Measurements from ENCODE around the gene NUP210.

The NUP210 gene

DNA sequence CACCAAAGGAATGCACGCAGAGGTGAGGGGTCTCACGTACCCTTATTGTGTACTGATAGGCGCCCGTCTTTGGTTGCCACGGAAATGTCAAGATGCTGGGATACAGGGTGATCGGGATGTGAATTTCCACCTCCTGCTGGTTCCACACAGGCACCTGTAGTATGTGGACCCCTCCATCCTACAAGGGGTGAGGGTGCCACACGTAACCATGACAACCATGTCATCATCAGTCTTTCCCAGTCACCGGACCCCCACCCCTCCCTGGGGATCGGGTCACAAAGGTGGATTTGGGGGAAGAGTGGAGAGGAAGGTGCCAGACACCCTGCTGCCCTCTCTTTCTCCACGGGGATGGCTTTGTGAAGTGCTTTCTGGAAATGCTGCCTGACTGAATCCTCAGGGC is 44.7 kb downstream of the NUP210 start:
- no peak for DNase-seq (ENCODE audit: low read depth)

DNA sequence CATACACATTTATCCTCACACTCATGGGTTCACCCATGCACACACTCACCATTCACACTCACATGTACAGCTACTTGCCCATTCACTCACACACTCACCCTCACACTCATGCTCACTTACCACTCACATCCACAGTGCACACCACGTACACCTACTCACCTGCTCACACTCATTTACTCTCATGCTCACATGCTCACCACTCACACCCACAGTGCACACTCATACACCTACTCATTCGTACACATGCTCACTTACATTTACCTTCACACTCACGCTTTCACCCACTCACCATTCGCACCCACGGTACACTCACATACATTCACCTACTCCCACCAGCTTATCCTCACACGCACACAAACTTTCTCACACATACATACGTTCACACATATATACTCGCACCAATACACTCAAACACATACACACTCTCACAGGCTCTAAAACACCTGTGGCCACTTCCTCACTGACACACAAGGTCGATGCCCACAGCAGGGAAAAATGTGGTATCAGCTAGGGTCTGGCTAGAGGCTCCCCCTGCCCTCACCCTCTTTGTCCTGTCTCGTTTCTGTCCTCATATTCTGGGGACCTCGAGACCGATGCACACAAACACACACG is 46.0 kb downstream of the NUP210 start:
- DNase-seq (ENCODE audit: low read depth) = no peak

DNA sequence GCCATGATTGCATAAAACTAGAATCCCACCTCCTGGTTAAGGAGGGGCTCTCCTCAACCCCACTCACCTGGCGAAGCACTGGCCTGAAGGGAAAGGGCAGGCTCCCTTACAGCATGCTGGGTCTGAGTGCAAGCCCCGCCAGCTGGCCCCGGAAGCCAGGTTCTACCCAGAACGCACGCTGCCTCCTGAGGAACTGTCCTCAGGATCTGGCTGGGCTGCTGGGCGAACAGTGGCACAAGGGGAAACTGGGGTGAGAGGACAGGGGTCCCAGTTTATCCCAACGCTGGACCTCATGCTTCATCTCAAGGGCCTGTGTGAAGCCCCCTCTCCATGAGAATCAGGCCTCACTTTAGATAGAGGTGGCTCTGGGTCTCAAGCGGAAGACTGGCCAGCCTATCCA is 47.5 kb downstream of the NUP210 start:
- DNase-seq (ENCODE audit: low read depth) = no peak

DNA sequence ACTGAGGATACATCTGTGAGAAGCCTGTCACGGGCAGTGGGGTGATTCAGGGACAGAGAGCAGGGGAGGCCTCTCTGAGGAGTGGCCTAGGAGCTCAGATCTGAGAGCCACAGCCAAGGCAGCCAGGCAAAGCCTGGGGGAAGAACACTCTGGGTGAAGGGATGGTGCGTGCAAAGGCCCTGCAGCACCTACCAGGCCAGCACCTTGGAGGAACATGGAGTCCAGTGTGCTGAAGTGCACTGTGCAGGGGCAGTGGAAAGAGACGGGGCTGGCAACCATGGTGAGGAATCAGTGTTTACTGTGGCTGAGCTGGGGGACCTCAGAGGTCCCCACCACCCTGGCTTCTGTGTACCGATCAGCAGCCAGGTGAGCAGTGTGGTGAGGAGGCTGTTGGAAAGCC is 48.0 kb downstream of the NUP210 start:
- no peak for DNase-seq (ENCODE audit: low read depth)

DNA sequence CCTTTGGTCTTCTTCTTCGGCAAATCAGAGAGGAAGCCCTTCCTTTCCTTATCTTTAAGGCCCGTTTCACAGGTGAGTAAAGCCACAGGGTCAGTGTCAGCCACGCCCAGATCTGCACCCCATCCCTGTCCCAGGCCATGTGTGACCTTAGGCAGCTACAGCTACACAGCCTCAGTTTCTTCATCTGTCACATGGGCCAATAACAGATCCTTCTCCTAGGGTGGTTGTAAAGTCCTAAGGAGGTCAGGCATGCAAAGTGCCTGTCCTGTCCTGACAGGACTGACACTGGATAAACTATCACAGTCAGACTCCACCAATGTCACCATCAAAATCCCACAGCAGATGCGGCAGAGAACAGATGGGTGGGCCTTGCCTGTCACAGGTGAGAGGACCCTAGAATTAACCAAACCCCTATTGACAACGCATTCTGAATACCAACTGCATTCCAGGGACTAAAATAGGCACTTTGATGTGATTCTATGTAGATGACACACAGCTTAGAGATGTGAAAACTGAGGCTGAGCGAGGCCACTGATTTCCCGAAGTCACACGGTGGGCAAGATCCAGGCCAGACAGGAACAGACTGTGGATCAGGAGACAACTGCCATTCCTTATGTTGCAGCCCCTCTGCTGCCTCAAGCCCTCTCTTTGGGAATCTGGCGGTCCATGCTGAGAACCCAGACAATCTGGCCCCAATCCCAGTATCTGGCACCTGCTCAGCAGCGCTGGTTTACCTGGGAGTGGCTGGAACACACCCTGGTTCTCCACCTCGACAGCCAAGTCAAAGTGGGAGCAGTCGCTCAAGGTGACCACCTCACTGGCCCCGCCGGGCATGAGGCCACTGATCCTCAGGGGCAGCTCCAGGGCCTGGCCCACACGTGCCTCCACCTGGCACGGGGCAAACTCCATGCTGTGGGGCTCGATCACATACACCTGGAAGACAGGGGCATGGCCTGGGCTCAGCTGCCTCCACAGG is 48.7 kb downstream of the NUP210 start:
- DNase-seq (ENCODE audit: low read depth) = no peak

DNA sequence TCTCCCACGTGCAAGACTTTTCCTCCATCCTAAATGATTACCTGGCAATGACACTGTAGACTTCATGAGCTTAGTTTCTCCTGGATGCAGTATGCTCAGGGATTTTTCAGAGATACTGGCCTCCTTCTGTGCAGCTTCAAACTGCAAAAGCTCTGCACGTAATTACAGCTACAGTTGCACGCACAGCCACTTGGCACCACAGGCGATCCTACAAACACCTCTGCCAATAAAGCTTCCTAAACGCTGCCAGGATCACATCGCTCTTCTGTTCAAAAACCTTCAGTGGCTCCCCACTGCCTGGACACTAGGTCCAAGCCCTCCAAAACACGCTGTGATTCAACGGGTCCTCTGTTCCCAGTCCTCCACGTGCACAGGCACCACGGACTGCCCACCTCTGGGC is 49.5 kb downstream of the NUP210 start:
- DNase-seq (ENCODE audit: low read depth) = no peak

DNA sequence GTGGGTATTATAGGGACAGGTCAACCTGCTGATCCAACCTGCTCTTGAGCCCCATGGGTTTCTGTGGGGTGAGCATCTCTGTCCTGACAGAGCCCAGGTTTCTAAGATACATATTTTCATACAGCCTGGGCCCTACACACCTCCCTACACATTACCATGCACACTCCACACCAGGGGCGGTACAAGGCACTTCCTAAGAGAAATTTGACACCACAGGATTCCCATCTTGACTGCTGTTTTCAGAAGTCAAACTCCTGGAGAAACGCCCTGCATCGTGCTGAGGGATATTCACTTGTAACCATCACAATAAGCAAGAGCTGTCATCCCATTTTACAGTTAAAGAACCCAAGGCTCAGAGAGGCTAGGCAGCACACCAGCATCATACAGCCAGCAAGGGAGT is 50.1 kb downstream of the NUP210 start:
- no peak for DNase-seq (ENCODE audit: low read depth)

DNA sequence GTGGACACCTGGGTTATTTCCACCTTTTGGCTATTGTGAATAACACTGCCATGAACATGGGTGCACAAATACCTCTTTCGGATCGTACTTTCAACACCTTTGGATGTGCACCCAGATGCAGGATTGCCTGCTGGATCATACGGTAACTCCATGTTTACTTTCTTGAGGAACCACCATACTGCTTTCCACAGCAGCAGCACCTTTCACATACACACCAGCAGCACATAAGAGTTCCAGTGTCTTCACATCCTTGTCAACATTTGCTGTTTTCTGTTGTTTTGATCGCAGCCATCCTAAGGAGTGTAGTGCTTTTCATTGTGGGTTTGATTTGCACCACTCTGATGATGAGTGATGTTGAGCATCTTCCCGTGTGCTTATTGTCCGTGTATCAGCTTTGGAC is 51.3 kb downstream of the NUP210 start:
- no peak for DNase-seq (ENCODE audit: low read depth)

DNA sequence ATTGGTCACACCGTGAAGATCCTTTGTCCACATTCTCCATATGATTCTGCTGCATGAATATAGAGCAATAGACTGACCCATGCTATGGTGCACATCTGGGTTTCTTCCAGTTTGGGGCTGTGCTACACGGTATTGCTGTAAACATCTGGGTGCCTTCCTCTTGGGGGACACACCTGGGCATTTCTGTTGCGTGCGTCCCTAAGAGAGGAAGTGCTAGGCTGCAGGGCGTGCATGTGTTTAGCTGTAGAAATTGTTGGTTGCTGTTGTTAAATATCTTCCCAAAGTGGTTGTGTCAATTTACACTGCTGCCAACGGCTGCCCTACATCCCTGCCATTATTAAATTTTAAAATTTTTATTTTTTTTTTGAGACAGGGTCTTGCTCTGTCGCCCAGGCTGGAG is 52.4 kb downstream of the NUP210 start:
- no peak for DNase-seq (ENCODE audit: low read depth)

DNA sequence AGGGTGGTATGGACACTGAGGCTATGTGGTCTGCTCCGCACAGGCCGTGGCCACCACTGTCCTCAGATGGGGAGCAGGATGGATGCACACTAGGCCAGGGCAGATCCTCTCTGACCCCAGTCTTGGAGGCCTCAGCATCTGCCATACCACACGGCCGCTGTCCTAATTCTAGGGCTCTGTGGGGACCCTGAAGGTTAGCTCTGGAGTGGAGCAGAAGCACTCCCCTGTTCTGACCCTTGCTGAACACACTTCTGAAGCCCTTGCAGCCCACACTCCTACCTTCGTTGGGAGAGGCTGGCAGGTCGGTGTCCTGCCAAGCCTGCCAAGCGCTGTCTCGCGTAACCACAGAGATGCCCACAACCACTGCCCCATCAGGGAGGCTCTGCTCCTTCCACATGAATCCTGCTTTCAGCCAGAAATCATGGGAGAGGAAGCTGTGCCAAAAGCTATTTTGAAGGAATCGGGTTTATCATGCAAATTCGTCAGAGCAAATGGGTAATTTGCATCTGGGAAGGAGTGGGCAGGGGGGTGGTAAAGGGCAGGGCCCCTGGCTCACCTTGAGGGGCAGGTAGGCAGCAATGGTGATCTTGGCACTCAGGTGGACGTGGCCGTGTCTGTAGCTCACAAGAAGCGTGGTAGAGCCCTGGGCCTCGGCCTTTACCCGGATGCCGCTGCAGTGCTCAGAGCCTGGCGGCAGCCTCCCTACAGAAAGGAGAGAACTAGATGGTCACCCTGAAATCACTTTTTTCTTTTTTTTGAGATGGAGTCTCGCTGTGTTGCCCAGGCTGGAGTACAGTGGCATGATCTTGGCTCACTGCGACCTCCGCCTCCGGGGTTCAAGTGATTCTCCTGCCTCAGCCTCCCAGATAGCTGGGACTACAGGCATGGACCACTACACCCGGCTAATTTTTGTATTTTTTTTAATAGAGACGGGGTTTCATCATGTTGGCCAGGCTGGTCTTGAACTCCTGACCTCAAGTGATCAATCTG is 54.4 kb downstream of the NUP210 start:
- no peak for DNase-seq (ENCODE audit: low read depth)

DNA sequence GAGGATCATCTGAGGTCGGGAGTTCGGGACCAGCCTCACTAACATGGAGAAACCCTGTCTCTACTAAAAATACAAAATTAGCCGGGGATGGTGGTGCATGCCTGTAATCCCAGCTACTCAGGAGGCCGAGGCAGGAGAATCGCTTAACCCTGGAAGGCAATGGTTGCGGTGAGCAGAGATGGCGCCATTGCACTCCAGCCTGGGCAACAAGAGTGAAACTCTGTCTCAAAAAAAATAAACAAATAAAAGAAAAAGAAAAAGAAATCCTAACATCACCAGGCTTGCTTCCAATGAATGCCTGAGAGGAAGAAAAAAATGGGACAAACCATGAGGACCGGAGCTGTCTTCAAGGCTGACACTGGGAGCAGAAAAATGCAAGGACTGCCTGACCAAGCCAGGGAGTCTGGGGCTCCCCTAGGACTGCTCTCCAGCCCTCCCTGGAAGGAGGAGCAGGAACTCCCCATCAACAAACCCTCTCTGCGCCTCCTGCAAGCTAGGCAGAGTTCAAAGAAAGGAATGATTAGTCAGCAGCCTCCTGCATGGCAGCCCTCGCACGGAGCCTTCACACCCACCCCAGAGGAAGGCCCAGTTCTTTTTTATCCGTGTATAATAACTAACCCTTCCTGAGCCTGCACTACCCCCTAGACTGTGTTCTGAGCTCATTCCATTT is 55.4 kb downstream of the NUP210 start:
- DNase-seq (ENCODE audit: low read depth) = no peak

DNA sequence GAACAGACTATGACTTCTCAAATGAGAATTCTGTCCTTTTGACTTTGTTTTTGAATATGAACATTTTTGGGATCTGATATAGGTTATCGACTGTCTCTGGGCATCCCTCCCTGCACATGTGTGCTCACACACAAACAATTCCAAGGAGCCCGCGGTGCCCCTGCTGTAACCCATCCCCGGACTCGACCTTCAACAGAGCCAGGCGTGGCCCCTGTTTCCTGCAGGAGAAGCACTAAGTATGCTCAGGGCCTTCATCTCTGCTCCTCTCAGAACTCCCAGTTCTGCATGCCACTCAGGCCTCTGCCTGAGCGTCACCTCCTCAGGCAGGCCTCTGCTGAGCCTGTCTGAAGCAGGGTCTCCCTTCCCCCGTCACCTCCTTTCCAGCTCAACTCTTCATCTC is 57.6 kb downstream of the NUP210 start:
- DNase-seq (ENCODE audit: low read depth) = no peak

DNA sequence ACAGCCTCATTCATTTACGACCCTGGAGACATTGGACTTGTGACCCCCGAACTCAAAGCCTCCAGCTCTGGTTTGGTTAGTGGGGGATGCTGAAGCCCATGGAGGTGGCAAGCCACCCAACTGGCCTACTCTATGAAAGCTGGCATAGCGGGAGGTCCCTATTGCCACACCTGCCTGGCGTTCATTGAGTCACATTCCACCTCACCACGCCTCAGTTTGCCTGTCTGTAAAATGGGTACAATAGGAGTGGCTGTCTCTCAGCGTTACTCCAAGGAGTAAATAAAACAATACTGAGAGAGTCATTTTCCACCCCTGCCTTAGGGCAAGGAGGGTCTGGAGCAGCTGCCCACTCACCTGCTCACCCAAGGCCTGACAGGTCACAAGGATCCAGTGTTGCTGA is 60.2 kb downstream of the NUP210 start:
- DNase-seq (ENCODE audit: low read depth) = no peak

DNA sequence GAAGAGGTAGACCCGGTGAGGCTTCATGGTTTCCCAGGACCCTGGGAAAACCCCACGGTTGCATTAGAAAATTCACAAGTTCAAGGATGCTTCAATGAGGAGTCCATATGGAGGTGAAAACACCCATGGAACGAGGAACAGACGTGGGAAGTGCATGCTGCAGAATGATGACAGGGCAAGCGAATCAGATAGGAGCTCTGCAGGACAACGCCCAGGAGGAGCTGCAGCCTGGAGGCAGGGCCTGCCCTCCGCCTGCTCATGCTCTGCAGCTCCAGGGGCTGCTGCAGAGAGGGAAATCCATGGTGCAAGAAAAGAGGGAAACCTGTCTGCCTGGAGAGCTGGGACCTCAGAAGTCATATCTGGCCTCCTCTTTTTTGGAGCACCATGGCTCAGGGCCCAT is 61.5 kb downstream of the NUP210 start:
- DNase-seq (ENCODE audit: low read depth) = no peak

DNA sequence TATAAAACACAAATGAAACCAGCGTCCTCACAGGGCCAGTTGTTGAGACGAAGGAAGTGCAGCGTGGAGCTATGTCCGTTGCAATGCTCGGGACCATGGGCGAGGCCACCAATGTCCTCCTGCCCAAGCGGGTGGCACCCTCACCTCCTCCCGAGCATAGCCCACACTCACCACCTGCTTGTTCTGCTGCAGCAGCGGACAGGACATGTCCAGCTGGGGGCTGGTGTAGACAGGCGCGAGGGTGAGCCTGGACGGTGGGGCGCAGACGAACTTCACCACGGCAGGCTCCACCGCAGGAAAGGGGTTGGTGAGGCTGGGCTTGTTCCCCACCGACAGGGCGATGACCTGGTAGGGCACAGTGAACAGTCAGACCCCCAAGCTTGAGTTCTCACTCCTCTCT is 62.1 kb downstream of the NUP210 start:
- DNase-seq (ENCODE audit: low read depth) = no peak

DNA sequence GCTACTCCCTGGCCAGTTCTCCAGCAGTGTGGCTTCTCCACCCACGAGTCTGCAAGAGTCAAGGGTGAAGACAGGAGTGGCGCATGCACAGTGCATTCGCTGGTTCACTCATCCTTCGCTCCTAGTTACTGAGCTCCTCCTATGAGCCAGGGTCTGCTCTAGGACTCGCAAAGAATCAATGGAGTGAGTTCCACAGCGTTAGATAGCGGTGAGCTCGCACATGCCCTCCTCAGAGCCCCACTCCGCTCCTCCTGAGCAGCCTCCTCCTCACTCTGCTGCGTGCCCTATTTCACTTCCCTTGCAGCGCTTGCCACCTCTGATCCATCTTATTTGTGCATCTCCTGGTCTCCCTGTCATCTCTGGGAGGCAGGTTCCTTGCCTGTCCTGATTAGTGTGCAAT is 63.0 kb downstream of the NUP210 start:
- no peak for DNase-seq (ENCODE audit: low read depth)

DNA sequence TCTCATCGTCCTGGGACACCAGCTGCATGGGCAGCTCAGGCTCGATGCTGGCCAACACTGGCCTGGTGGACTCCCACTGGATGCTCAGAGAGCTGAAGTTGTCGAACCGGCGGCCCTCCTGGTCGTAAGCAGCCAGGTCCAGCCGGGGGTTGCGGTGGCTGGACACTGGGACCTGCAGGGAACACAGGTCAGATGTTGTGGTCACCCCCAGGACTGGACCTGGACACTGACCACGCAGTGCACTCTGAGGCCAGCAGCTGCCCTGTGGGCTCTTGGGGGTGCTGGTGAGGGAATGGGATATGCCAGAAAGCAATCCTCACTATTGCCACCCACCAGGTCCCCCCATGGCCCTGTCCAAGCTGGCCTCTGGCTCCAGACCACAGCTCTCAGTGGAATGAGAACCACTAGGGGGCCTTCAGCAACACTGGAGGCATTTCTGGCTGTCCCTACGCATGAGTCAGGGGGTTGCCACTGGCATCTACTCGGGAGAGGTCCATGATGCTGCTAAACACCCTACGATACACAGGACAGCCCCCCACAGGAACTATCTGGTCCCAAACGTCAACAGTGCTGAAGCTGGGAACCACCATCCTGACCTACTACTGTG is 66.1 kb downstream of the NUP210 start:
- DNase-seq (ENCODE audit: low read depth) = no peak

DNA sequence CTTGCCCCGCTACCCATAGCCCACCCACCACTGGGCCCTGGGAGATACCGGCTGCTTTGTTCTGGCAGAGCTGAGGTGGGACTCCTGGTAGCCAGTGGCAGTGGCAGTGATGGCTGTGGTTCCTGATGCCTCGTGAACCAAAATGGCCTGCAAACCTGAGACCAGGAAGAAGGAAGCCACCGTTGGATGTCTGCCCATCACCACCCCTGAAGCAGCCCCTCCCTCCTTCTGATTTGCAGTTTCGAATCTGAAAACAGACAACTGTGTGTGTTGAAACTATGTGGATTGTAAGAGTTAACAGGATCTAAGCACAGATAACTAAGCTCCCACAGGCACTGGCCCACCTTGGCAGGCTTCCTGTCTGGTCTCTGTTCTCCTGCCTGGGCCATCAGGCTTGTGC is 66.6 kb downstream of the NUP210 start:
- no peak for DNase-seq (ENCODE audit: low read depth)

DNA sequence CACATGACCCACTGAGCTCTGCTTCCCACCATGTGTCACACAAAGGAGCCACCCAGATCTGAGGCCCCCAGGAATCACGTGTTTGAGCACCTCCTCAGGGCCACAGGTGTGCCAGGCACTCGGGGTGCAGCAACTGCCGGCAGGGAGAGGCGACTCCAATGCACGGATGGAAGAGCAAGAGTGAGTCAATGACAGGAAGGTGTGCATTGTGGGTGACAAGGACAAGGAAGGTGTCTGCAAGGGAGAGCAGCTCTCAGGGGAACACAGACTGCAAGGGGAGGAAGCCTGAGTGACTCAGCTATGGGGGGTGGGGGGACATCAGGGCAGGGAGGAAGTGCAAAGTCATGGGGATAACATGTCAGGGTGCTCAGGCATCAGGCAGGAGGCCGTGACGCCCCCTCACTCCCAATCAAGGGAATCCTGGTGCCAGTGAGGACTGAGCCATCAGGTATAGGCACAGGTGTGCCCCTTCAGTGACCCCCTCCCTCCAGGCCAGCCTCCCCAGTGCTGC is 67.4 kb downstream of the NUP210 start:
- DNase-seq (ENCODE audit: low read depth) = no peak

DNA sequence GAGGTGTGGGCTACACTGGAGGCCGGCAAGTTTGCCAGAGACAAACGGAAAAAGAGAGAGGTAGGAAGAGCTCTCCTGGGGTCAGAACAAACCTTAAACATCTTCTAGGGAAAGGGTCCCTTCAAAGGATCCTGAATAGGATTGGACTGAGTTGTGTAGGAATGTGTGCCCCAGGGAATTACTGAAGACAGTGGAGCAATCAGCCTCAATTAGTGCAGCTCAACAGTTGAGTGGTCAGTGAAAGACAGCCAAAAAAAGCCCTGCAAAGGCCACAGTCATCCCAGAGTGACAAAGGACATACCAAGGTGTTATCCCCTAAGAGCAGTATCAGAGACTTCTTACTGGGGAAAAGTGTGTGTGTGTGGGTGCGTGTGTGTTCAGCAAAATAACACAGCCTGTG is 70.3 kb downstream of the NUP210 start:
- DNase-seq (ENCODE audit: low read depth) = no peak
